Natural killer cell (primary cell): ENCODE results near the gene NRXN3. TPM values are rescaled to one million over a fixed set of nuclear protein-coding genes. Genes with fewer than 3 reads are reported as not detected.

Experiments
- ATAC-seq, 3 donors: fragments of 150-1000 bp in 2 of 3; fragments of 200-7000 bp in 1 of 3; cut with Tn5 transposase; 1 replicate in 1 of 3; 2 replicates in 2 of 3; pipeline ENCODE4 v1.10.0; 2021; ENCODE audit warnings: mild to moderate bottlenecking in 2 of 3, moderate library complexity in 2 of 3
- DNase-seq, 2 donors: peaks; one replicate each; pipeline versions ENCODE4 v3.0.0 to v3.0.0-alpha.2; 2013 to 2021; ENCODE audit warnings: mixed read lengths in 1 of 2
- H3K27ac ChIP-seq: one replicate; pipeline ENCODE4 v1.5.1; 2013; ENCODE audit warnings: mild to moderate bottlenecking, low read length
- H3K27me3 ChIP-seq: one replicate; pipeline ENCODE4 v1.6.1; 2013; ENCODE audit warnings: low read length; ENCODE audit not compliant: control insufficient read depth, insufficient read depth
- H3K36me3 ChIP-seq: one replicate; pipeline ENCODE4 v1.6.1; 2013; ENCODE audit warnings: low read length; ENCODE audit not compliant: control insufficient read depth, insufficient read depth
- H3K4me1 ChIP-seq: one replicate; pipeline ENCODE4 v1.6.1; 2013; ENCODE audit warnings: low read length; ENCODE audit not compliant: control insufficient read depth, insufficient read depth
- H3K4me3 ChIP-seq: one replicate; pipeline ENCODE4 v1.5.1; 2013; ENCODE audit warnings: low read length
- H3K9me3 ChIP-seq: one replicate; pipeline ENCODE4 v1.6.1; 2013; ENCODE audit warnings: low read length; ENCODE audit not compliant: control insufficient read depth, insufficient read depth
- H3K27ac Mint-ChIP-seq, 2 donors: one replicate each; pipeline ENCODE4 v1.8.0; 2022; ENCODE audit warnings: mild to moderate bottlenecking in 2 of 2, mixed read lengths in 2 of 2, moderate library complexity in 1 of 2
- H3K27me3 Mint-ChIP-seq, 2 donors: one replicate each; pipeline ENCODE4 v1.8.0; 2022; ENCODE audit warnings: low read depth in 2 of 2, mixed read lengths in 2 of 2
- H3K36me3 Mint-ChIP-seq: one replicate; pipeline ENCODE4 v1.8.0; 2022; ENCODE audit warnings: mixed read lengths
- H3K4me1 Mint-ChIP-seq, 2 donors: one replicate each; pipeline ENCODE4 v1.8.0; 2022; ENCODE audit warnings: mixed read lengths in 2 of 2
- H3K4me3 Mint-ChIP-seq: one replicate; pipeline ENCODE4 v1.8.0; 2022; ENCODE audit warnings: mild to moderate bottlenecking, moderate library complexity, mixed read lengths
- H3K9me3 Mint-ChIP-seq, 2 donors: one replicate each; pipeline ENCODE4 v1.8.0; 2022; ENCODE audit warnings: mixed read lengths in 2 of 2
- CTCF ChIP-seq: fragments of 200-600 bp; IDR thresholded peaks from one replicate; pipeline ENCODE4 v1.8.0; 2022; ENCODE audit warnings: antibody characterized with exemption
- WGBS: methylation state at CpG from one replicate; pipeline ENCODE4 v1.1.7; 2013; ENCODE audit warnings: missing lambda C conversion rate; ENCODE audit not compliant: insufficient coverage; 5-methylcytosine and 5-hydroxymethylcytosine counted together
- intact Hi-C: fragments of 100-400 bp; cut with micrococcal nuclease; formaldehyde crosslinking; loops from one replicate; pipeline ENCODE4 v1.14.2; 2022
- total RNA-seq, 4 donors: library from RNA; stranded (reverse); fragments of 120-200 nt in 1 of 4; gene quantifications; one replicate each; pipeline versions ENCODE4 v1.2.3 to v1.2.4, GENCODE V29; 2013 to 2022

NRXN3 gene
- total RNA-seq, 3 donors from 2014 or later (not counting 1 experiment from before 2014, with no cell fraction given), result not detected

- peaks cover 6 to 9% of the 10 kb centered on the region in 2 donors for H3K9me3 Mint-ChIP-seq
- intact Hi-C loops, result no loop called here
- H3K27me3 Mint-ChIP-seq, result no peaks in the 10 kb centered on the region
- H3K27ac Mint-ChIP-seq, result no peak overlapping the region
- Histone ChIP-seq H3K9me3 (no peaks in the 10 kb centered on the region), H3K4me3 (no peak overlapping the region), H3K4me1 (no peaks in the 10 kb centered on the region), H3K27ac (no peak overlapping the region), H3K27me3 (no peaks in the 10 kb centered on the region), H3K36me3 (no peaks in the 10 kb centered on the region)
- no peak for TF ChIP-seq CTCF
- WGBS, result 60% methylated on average over 6 of the region's 7 CpGs
- no peaks in the 10 kb centered on the region for H3K36me3 Mint-ChIP-seq
- no peak for ATAC-seq
- no peak overlapping the region for H3K4me3 Mint-ChIP-seq
- H3K4me1 Mint-ChIP-seq, result no peaks in the 10 kb centered on the region
- no peak for DNase-seq
These were observed 1205.2 kb downstream of the NRXN3 start for GRCh38 chr14:79375356-79375755.

GRCh38 chr14:79376557-79376956 is 1206.4 kb downstream of the NRXN3 start:
- H3K27me3 ChIP-seq, result no peaks in the 10 kb centered on the region
- H3K4me3 Mint-ChIP-seq, result no peak overlapping the region
- no peak for DNase-seq
- H3K9me3 ChIP-seq, result no peaks in the 10 kb centered on the region
- WGBS, result no CpG with 5 or more reads among the region's 1 CpG
- H3K27ac Mint-ChIP-seq, result no peak overlapping the region
- H3K27ac ChIP-seq, result no peak overlapping the region
- H3K4me1 Mint-ChIP-seq, result no peaks in the 10 kb centered on the region
- intact Hi-C loops, result no loop called here
- H3K36me3 ChIP-seq, result no peaks in the 10 kb centered on the region
- TF ChIP-seq CTCF, result no peak
- no peaks in the 10 kb centered on the region for H3K36me3 Mint-ChIP-seq
- H3K9me3 Mint-ChIP-seq, result peaks cover 9 to 13% of the 10 kb centered on the region in 2 donors
- no peak for ATAC-seq
- H3K4me3 ChIP-seq, result no peak overlapping the region
- H3K4me1 ChIP-seq, result no peaks in the 10 kb centered on the region
- H3K27me3 Mint-ChIP-seq, result no peaks in the 10 kb centered on the region

DNA sequence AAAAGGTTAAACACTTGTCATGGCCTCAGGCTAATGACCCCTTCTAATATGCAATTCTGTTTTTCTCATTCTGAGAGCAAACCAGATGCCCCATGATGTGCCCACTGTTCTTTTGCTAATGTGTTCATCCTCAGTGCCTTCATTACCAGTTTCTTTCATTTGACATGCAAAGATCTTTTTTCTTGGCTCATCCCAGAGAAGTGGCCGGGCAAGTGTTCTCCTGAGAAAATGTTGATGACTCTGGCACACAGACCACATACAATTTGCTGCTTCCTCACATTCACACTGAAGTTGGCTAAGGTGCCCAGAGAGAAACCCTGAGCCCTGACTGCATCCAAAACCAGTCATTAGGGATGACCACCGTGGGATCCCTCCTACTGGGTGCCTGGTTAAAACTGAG is 1207.8 kb downstream of the NRXN3 start:
- Mint-ChIP-seq H3K9me3 (peaks cover 11 to 15% of the 10 kb centered on the region in 2 donors), H3K4me3 (no peak overlapping the region), H3K4me1 (no peaks in the 10 kb centered on the region), H3K27me3 (no peaks in the 10 kb centered on the region), H3K27ac (no peak overlapping the region), H3K36me3 (no peaks in the 10 kb centered on the region)
- no peaks in the 10 kb centered on the region for H3K27me3 ChIP-seq
- no peak for TF ChIP-seq CTCF
- no peaks in the 10 kb centered on the region for H3K4me1 ChIP-seq
- ATAC-seq, result no peak
- 53% methylated on average over 2 of the region's 2 CpGs for WGBS
- H3K9me3 ChIP-seq, result no peaks in the 10 kb centered on the region
- no peaks in the 10 kb centered on the region for H3K36me3 ChIP-seq
- no peak overlapping the region for H3K27ac ChIP-seq
- no peak for DNase-seq
- no peak overlapping the region for H3K4me3 ChIP-seq
- intact Hi-C loops, result no loop called here

DNA sequence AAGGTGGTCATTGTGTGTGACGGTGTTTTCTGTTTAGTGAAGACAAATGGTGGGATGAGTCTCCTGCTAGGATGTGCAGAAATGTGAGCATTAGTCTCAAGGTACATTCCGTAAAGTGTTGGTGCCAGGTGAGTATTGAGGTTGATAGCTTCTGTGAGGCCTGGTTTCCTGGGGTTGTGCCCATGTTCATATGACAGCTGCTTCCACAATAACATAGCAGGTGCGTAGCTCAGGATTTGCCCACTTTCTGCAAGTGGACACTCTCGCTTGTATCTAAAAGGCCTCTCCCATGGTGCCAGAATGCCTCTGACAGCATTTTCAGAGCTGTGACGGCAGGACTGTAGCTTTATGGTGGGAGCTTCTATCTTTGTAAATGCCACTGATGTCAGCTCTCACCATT is 1209.1 kb downstream of the NRXN3 start:
- no peak overlapping the region for H3K27ac Mint-ChIP-seq
- no peaks in the 10 kb centered on the region for H3K36me3 Mint-ChIP-seq
- H3K4me3 ChIP-seq, result no peak overlapping the region
- no peaks in the 10 kb centered on the region for H3K27me3 ChIP-seq
- ATAC-seq (no peak), DNase-seq (no peak)
- intact Hi-C loops, result no loop called here
- H3K4me3 Mint-ChIP-seq, result no peak overlapping the region
- no peaks in the 10 kb centered on the region for H3K9me3 ChIP-seq
- H3K27ac ChIP-seq, result no peak overlapping the region
- no peaks in the 10 kb centered on the region for H3K36me3 ChIP-seq
- H3K4me1 ChIP-seq, result no peaks in the 10 kb centered on the region
- H3K4me1 Mint-ChIP-seq, result no peaks in the 10 kb centered on the region
- no peak for TF ChIP-seq CTCF
- peaks cover 12 to 15% of the 10 kb centered on the region in 2 donors for H3K9me3 Mint-ChIP-seq
- no peaks in the 10 kb centered on the region for H3K27me3 Mint-ChIP-seq
- WGBS, result 96% methylated on average over 5 of the region's 5 CpGs
